ENCODE measurements around the gene ZNF346.

The ZNF346 gene

GRCh38 chr5:177123789-177124485, 101.4 kb downstream of the ZNF346 start:
- DNase-seq, result no peak

- DNase-seq, result no peak
These were observed 102.0 kb downstream of the ZNF346 start for GRCh38 chr5:177124486-177124991.

GRCh38 chr5:177126771-177127170, 104.3 kb downstream of the ZNF346 start:
- no peak for DNase-seq

- DNase-seq, result no peak
These were observed 106.1 kb downstream of the ZNF346 start for GRCh38 chr5:177128551-177128981.

- DNase-seq, result no peak
These were observed 107.9 kb downstream of the ZNF346 start for GRCh38 chr5:177130211-177131018.
